Colonic mucosa (tissue), 4 donors: ENCODE data around the gene CHST3. TPM values are rescaled to one million over a fixed set of nuclear protein-coding genes. Genes with fewer than 3 reads are reported as not detected.

Experiments used
- DNase-seq: peaks from one replicate; pipeline ENCODE4 v3.0.0-alpha.2; 2020
- H3K27ac ChIP-seq: fragments of 200-600 bp; one replicate; pipeline ENCODE4 v1.8.0; 2021
- H3K27me3 ChIP-seq: fragments of 200-600 bp; one replicate; pipeline ENCODE4 v1.8.0; 2021
- H3K36me3 ChIP-seq: fragments of 200-600 bp; one replicate; pipeline ENCODE4 v1.8.0; 2021
- H3K4me1 ChIP-seq: fragments of 200-600 bp; one replicate; pipeline ENCODE4 v1.8.0; 2021; ENCODE audit warnings: mild to moderate bottlenecking
- H3K4me3 ChIP-seq: fragments of 200-600 bp; one replicate; pipeline ENCODE4 v1.8.0; 2021
- H3K9ac ChIP-seq, 2 donors: one replicate each; pipeline ENCODE4 v1.7.0; 2013; ENCODE audit warnings: control low read depth in 2 of 2, low read depth in 2 of 2, low read length in 2 of 2
- H3K9me3 ChIP-seq: fragments of 200-600 bp; one replicate; pipeline ENCODE4 v1.8.0; 2021
- intact Hi-C: fragments of 100-400 bp; cut with DNase I; formaldehyde crosslinking; loops from one replicate; pipeline ENCODE4 v1.14.1; 2022
- total RNA-seq, 2 donors: library from RNA; stranded (reverse); fragmentation: NEBNext Ultra II Directional in 1 of 2; extraction: Animal tissue kit (Norgen Biotek cat#: 25700) in 1 of 2; gene quantifications; one replicate each; pipeline ENCODE4 v1.2.1, GENCODE V29; 2021
- TF ChIP-seq, protein P1 (sequence below): fragments of 200-600 bp; IDR thresholded peaks from one replicate; pipeline ENCODE4 v1.8.0; 2022; ENCODE audit warnings: antibody characterized with exemption, mild to moderate bottlenecking
- donor health status: healthy.
- donor health status: DM: no; HTN: no; CAD: no.
- donor health status: DM: no; HTN: no; CAD: no.

The CHST3 gene
- total RNA-seq, 2 donors from 2014 or later, result 2.5 to 3.4 TPM

DNA sequence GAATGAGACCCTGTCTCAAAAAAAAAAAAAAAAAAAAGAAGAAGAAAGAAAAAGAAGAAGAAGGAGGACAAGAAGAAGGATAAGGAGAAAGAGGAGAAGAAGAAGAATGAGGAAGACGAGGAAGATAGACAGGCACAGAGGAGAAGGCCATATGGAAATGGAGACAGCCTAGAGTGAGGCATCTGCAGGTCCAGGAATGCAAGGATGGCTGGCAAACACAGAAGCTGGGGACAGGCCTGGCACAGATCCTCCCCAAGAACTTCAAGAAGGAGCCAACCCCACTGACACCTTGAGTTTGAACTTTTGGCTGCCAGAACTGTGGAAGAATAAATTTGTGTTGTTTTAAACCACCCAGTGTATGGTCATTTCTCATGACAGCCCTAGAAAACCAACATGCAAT, 85.3 kb downstream of the CHST3 start:
- no peaks in the 10 kb centered on the region for H3K27me3 ChIP-seq
- H3K4me1 ChIP-seq, result no peaks in the 10 kb centered on the region
- intact Hi-C loops, result loop anchor here (2.0 to 5.0 kb wide), 2 partner anchors 155 to 288 kb away; no protein-coding TSS in a partner anchor
- H3K36me3 ChIP-seq, result no peaks in the 10 kb centered on the region
- DNase-seq, result no peak
- H3K4me3 ChIP-seq, result no peak overlapping the region
- no peaks in the 10 kb centered on the region for H3K9me3 ChIP-seq
- TF ChIP-seq, protein P1, sequence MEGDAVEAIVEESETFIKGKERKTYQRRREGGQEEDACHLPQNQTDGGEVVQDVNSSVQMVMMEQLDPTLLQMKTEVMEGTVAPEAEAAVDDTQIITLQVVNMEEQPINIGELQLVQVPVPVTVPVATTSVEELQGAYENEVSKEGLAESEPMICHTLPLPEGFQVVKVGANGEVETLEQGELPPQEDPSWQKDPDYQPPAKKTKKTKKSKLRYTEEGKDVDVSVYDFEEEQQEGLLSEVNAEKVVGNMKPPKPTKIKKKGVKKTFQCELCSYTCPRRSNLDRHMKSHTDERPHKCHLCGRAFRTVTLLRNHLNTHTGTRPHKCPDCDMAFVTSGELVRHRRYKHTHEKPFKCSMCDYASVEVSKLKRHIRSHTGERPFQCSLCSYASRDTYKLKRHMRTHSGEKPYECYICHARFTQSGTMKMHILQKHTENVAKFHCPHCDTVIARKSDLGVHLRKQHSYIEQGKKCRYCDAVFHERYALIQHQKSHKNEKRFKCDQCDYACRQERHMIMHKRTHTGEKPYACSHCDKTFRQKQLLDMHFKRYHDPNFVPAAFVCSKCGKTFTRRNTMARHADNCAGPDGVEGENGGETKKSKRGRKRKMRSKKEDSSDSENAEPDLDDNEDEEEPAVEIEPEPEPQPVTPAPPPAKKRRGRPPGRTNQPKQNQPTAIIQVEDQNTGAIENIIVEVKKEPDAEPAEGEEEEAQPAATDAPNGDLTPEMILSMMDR, result no peak
- no peak overlapping the region for H3K27ac ChIP-seq
- no peak overlapping the region for H3K9ac ChIP-seq

DNA sequence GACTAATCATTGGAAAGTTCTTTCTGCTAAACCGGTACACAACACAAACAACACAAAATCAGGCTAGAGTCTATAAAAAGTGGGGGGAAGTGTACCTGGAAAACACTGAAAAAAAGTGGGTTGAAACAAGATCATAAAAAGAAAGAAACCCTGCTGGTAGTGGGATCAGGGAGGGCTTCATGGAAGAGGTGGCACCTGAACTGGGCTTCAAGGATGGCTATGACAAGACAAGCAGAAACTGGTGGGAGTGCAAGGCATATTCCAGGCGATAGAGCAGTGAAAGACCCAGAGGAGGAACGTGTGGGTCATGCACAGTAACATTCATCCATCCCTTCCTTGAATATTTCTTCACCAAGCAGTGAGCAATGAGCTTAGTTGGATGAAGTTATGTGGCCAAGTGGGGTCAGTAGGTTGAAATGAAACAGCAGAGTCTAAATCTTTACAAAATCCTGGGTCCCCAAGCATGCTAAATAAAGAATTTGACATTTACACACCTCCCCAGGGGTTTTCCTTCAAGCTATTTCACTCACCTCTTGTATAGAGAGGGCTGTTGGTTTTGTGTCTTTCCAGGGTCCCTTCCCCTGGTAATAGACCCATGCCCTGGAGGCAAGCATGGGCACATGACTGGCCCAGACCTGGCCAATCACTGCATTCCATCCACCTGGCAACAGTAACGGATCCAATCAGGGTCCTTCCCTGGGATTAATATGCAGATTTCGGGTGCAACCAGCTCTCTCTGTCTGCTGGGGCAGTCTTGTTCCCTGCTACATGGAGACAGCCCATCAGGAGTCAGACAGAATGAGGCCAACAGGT, 86.0 kb downstream of the CHST3 start:
- Histone ChIP-seq H3K4me1 (no peaks in the 10 kb centered on the region), H3K9ac (no peak overlapping the region), H3K36me3 (no peaks in the 10 kb centered on the region), H3K9me3 (no peaks in the 10 kb centered on the region), H3K4me3 (no peak overlapping the region), H3K27me3 (no peaks in the 10 kb centered on the region), H3K27ac (no peak overlapping the region)
- intact Hi-C loops, result loop anchor here (2.0 to 5.0 kb wide), 3 partner anchors 155 to 287 kb away; no protein-coding TSS in a partner anchor
- no peak for DNase-seq
- TF ChIP-seq, protein P1, result no peak

DNA sequence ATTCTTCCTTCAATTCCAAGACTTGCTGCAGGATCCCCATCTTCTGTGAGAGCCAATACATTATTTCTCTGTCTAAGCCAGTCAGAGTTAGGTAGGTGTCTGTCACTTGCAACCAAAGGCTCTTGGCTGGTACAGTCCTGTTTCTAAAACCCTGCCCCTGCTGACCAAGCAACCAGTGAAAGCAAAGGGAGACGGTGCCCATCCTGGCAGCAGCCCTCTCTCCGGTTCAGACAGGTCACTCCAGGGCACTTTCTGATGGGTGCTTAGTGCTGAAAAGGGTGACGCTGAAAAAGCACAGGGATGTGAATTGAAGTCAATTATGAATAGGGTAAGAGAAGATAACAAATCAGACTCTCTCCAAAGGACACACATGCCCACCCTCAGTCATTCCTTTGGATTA, 86.7 kb downstream of the CHST3 start:
- H3K4me1 ChIP-seq, result no peaks in the 10 kb centered on the region
- H3K27me3 ChIP-seq, result no peaks in the 10 kb centered on the region
- TF ChIP-seq, protein P1, result no peak
- no peak for DNase-seq
- no peak overlapping the region for H3K27ac ChIP-seq
- H3K9me3 ChIP-seq, result no peaks in the 10 kb centered on the region
- no peak overlapping the region for H3K4me3 ChIP-seq
- no peaks in the 10 kb centered on the region for H3K36me3 ChIP-seq
- intact Hi-C loops, result loop anchor here (5.0 kb wide), 1 partner anchor 171 kb away; no protein-coding TSS in a partner anchor
- no peak overlapping the region for H3K9ac ChIP-seq

DNA sequence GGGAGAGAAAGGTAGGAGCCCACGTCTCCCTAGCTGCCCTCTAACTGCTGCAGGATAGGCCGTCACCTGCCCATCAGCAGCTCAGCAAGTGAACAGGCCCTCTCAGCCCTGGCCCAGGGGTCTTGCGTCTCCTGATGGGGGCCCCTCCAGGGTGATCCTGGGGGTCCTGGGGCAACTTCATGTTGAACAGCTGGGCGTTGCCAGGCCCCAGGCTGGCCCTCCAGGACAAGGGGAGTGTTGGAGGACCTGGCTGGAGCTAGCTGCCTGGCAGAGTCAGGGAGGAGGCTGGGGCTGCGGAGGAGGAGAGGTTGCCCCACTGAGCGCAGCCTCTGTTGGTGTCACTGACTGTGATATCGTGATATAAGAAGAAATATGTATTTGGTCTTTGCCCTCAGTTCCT, 89.5 kb downstream of the CHST3 start:
- TF ChIP-seq, protein P1, result no peak
- Histone ChIP-seq H3K36me3 (no peaks in the 10 kb centered on the region), H3K4me1 (no peaks in the 10 kb centered on the region), H3K9ac (no peak overlapping the region), H3K4me3 (no peak overlapping the region), H3K27ac (no peak overlapping the region), H3K9me3 (no peaks in the 10 kb centered on the region), H3K27me3 (no peaks in the 10 kb centered on the region)
- intact Hi-C loops, result loop anchor here (5.0 kb wide), 1 partner anchor 169 kb away; no protein-coding TSS in a partner anchor
- DNase-seq, result no peak

DNA sequence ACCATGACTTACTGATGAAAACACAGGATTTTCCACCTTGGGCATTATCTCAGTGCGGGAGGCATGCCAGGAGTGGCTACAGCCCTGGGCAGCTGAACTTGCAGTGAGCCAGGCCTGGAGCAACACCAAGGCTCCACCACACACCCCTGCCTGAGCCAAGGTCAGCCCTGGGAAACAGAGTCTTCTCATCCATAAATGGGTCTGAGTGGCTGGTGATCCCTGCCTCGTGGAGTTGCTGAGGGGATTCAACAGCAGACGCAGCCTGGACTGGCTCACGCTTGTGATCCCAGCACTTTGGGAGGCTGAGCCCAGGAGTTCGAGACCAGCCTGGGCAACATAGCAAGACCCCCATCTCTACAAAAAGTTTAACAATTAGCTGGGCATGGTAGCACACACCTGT, 91.9 kb downstream of the CHST3 start:
- Histone ChIP-seq H3K9me3 (no peaks in the 10 kb centered on the region), H3K36me3 (no peaks in the 10 kb centered on the region), H3K27me3 (no peaks in the 10 kb centered on the region), H3K27ac (no peak overlapping the region), H3K4me3 (no peak overlapping the region), H3K9ac (no peak overlapping the region), H3K4me1 (no peaks in the 10 kb centered on the region)
- intact Hi-C loops, result no loop called here
- no peak for DNase-seq
- TF ChIP-seq, protein P1, result no peak
